GM23338 (cell line): ENCODE data around the gene GJB5. TPM values are rescaled to one million over a fixed set of nuclear protein-coding genes. Genes with fewer than 3 reads are reported as not detected.
"Not testable (repeated sequence)": the region's sequence is repeated elsewhere in the genome, so short reads cannot be mapped to it uniquely, and the experiment has no call there.

Source experiments
- ATAC-seq: fragments of 200-7000 bp; cut with Tn5 transposase; 3 replicates; pipeline ENCODE4 v1.9.1; 2020
- DNase-seq: peaks from one replicate; pipeline ENCODE4 v3.0.0-alpha.2; 2015; ENCODE audit warnings: low spot score
- H2AFZ ChIP-seq: fragments of 200-600 bp; sonication (generic); 2 replicates; pipeline ENCODE4 v1.8.0; 2016; ENCODE audit warnings: antibody characterized with exemption, mild to moderate bottlenecking, moderate library complexity
- H3F3A ChIP-seq: fragments of 200-600 bp; sonication (generic); replicated peaks from 2 replicates; pipeline ENCODE4 v1.8.0; 2017; ENCODE audit warnings: antibody characterized with exemption, mixed run types, low read depth
- H3K27ac ChIP-seq: fragments of 200-600 bp; sonication (generic); 2 replicates; pipeline ENCODE4 v1.6.1; 2016; ENCODE audit warnings: low read depth
- H3K27me3 ChIP-seq: fragments of 200-600 bp; sonication (generic); 2 replicates; pipeline ENCODE4 v1.8.0; 2016; ENCODE audit warnings: mild to moderate bottlenecking, mixed run types, moderate library complexity; ENCODE audit not compliant: insufficient read depth
- H3K36me3 ChIP-seq: fragments of 200-600 bp; sonication (generic); 2 replicates; pipeline ENCODE4 v1.8.0; 2016; ENCODE audit warnings: mild to moderate bottlenecking; ENCODE audit not compliant: insufficient read depth
- H3K4me1 ChIP-seq: fragments of 200-600 bp; sonication (generic); 2 replicates; pipeline ENCODE4 v1.8.0; 2016; ENCODE audit warnings: mild to moderate bottlenecking, moderate library complexity; ENCODE audit not compliant: insufficient read depth
- H3K4me2 ChIP-seq: fragments of 200-600 bp; sonication (generic); 2 replicates; pipeline ENCODE4 v1.7.1; 2017; ENCODE audit warnings: mixed run types
- H3K4me3 ChIP-seq: fragments of 200-600 bp; sonication (generic); 2 replicates; pipeline ENCODE4 v1.6.1; 2016; ENCODE audit warnings: mixed run types
- H3K79me2 ChIP-seq: fragments of 200-600 bp; sonication (generic); replicated peaks from 2 replicates; pipeline ENCODE4 v1.8.0; 2017; ENCODE audit warnings: mild to moderate bottlenecking; ENCODE audit not compliant: insufficient read depth
- H3K9me2 ChIP-seq: fragments of 200-600 bp; sonication (generic); 2 replicates; pipeline ENCODE4 v1.8.0; 2017; ENCODE audit not compliant: insufficient read depth
- H4K20me1 ChIP-seq: fragments of 200-600 bp; sonication (generic); replicated peaks from 2 replicates; pipeline ENCODE4 v1.8.0; 2017; ENCODE audit warnings: mild to moderate bottlenecking; ENCODE audit not compliant: insufficient read depth
- H3K27ac Mint-ChIP-seq: 2 replicates; pipeline ENCODE4 v1.8.0; 2020; ENCODE audit warnings: inconsistent platforms, mild to moderate bottlenecking, moderate library complexity, mixed read lengths
- H3K27me3 Mint-ChIP-seq: 3 replicates; pipeline ENCODE4 v1.8.0; 2022; ENCODE audit warnings: low read depth, mild to moderate bottlenecking, moderate library complexity, mixed read lengths, inconsistent platforms; ENCODE audit not compliant: insufficient read depth, poor library complexity
- H3K36me3 Mint-ChIP-seq: 3 replicates; pipeline ENCODE4 v1.8.0; 2021; ENCODE audit warnings: low read depth, mild to moderate bottlenecking, inconsistent platforms, moderate library complexity, mixed read lengths
- H3K4me1 Mint-ChIP-seq: 3 replicates; pipeline ENCODE4 v1.8.0; 2020; ENCODE audit warnings: mild to moderate bottlenecking, inconsistent platforms, mixed read lengths
- H3K4me3 Mint-ChIP-seq: 3 replicates; pipeline ENCODE4 v1.8.0; 2021; ENCODE audit warnings: moderate library complexity, mild to moderate bottlenecking, inconsistent platforms, mixed read lengths
- H3K9me3 Mint-ChIP-seq: 3 replicates; pipeline ENCODE4 v1.8.0; 2020; ENCODE audit warnings: moderate library complexity, mild to moderate bottlenecking, inconsistent platforms, mixed read lengths
- CREB1 ChIP-seq: fragments of 250-450 bp; sonication (Bioruptor Pico); IDR thresholded peaks from 2 replicates; pipeline ENCODE4 v1.5.0; 2020; ENCODE audit warnings: low read depth, mild to moderate bottlenecking, moderate library complexity
- CTCF ChIP-seq, 2 experiments: fragments of 200-600 bp in 1 of 2; sonication (generic) in 1 of 2; conservative IDR thresholded peaks; 2 replicates each; pipeline versions ENCODE4 v1.5.1 to v1.6.1; 2016 to 2017; ENCODE audit warnings: antibody characterized with exemption in 2 of 2, low read depth in 2 of 2, mild to moderate bottlenecking in 2 of 2, moderate library complexity in 1 of 2
- ETS1 ChIP-seq: IDR thresholded peaks from 2 replicates; pipeline ENCODE4 v1.6.1; 2016; ENCODE audit warnings: antibody characterized with exemption
- EZH2 ChIP-seq: fragments of 200-600 bp; sonication (generic); IDR thresholded peaks from one replicate; pipeline ENCODE4 v1.8.0; 2017; ENCODE audit warnings: antibody characterized with exemption, mild to moderate bottlenecking, low read depth; ENCODE audit not compliant: unreplicated experiment
- JUNB ChIP-seq: IDR thresholded peaks from one replicate; pipeline ENCODE4 v1.6.1; 2016; ENCODE audit warnings: antibody characterized with exemption; ENCODE audit not compliant: unreplicated experiment
- NANOG ChIP-seq: IDR thresholded peaks from 2 replicates; pipeline ENCODE4 v1.6.1; 2016; ENCODE audit warnings: antibody characterized with exemption, borderline replicate concordance
- REST ChIP-seq: IDR thresholded peaks from one replicate; pipeline ENCODE4 v1.6.1; 2018; ENCODE audit warnings: antibody characterized with exemption; ENCODE audit not compliant: unreplicated experiment
- STAT1 ChIP-seq: IDR thresholded peaks from one replicate; pipeline ENCODE4 v1.6.1; 2016; ENCODE audit warnings: antibody characterized with exemption; ENCODE audit not compliant: unreplicated experiment
- ZNF331 ChIP-seq: fragments of 250-450 bp; sonication (Bioruptor Pico); IDR thresholded peaks from 2 replicates; pipeline ENCODE4 v1.5.0; 2020; ENCODE audit warnings: low read depth, mild to moderate bottlenecking, moderate library complexity
- polyA plus RNA-seq: library from polyadenylated mRNA; unstranded; fragments of >200 nt; fragmentation: Nextera tagmentation; extraction: Ambion mirVana; gene quantifications from 2 replicates; pipeline ENCODE4 v1.2.1, GENCODE V29; 2016
- total RNA-seq: library from RNA; depleted of rRNA; stranded (reverse); fragments of >200 nt; shearing (Covaris generic); gene quantifications from 2 replicates; pipeline ENCODE4 v1.2.3, GENCODE V29; 2014

Gene GJB5
- total and polyA plus RNA-seq, 2 experiments from 2014 or later, result 1.4 TPM; not detected in 1

GRCh38 chr1:34736692-34737091 lies 18.2 kb upstream of the GJB5 start (continued):
- TF ChIP-seq CTCF (conservative IDR thresholded peaks at IDR 0.05; ENCODE audit: low read depth in 2 of 2), result no peak
- no peak for TF ChIP-seq JUNB
- TF ChIP-seq ETS1, result no peak
- no peak for TF ChIP-seq STAT1
- TF ChIP-seq CREB1, result no peak
- no peak for TF ChIP-seq NANOG
- no peak for TF ChIP-seq ZNF331
- TF ChIP-seq REST, result no peak

GRCh38 chr1:34737236-34737635 lies 17.6 kb upstream of the GJB5 start:
- H2AFZ ChIP-seq, result peak overlapping the region; percentile 59; the same call in 1 of the 2 replicates
- peaks cover 16% of the 10 kb centered on the region for H3K4me1 Mint-ChIP-seq
- H3K4me3 ChIP-seq, H4K20me1 ChIP-seq, H3K36me3 Mint-ChIP-seq, H3K4me3 Mint-ChIP-seq, H3K27ac Mint-ChIP-seq, H3K9me3 Mint-ChIP-seq, H3K27me3 Mint-ChIP-seq, H3F3A ChIP-seq, ATAC-seq, H3K4me1 ChIP-seq, H3K4me2 ChIP-seq, H3K79me2 ChIP-seq, H3K9me2 ChIP-seq, H3K27ac ChIP-seq, DNase-seq, H3K27me3 ChIP-seq, H3K36me3 ChIP-seq: not testable (repeated sequence)

- no peaks in the 10 kb centered on the region for H3K9me2 ChIP-seq
- Mint-ChIP-seq H3K27me3 (peaks cover 6% of the 10 kb centered on the region), H3K27ac (no peak overlapping the region), H3K9me3 (no peaks in the 10 kb centered on the region; the same call in 2 of the 3 replicates), H3K4me1 (peaks cover 16% of the 10 kb centered on the region), H3K4me3 (no peak overlapping the region), H3K36me3 (no peaks in the 10 kb centered on the region)
- DNase-seq (no peak), ATAC-seq (peak; percentile 7; the same call in 2 of the 3 replicates)
- no peaks in the 10 kb centered on the region for H3K27me3 ChIP-seq
- no peak overlapping the region for H3K4me2 ChIP-seq
- H3K4me3 ChIP-seq, result no peak overlapping the region
- H3K79me2 ChIP-seq, result no peaks in the 10 kb centered on the region
- no peaks in the 10 kb centered on the region; the same call in 1 of the 2 replicates for H3K4me1 ChIP-seq
- no peak overlapping the region for H2AFZ ChIP-seq
- no peaks in the 10 kb centered on the region for H4K20me1 ChIP-seq
- H3F3A ChIP-seq, result no peaks in the 10 kb centered on the region
- no peak overlapping the region for H3K27ac ChIP-seq
- H3K36me3 ChIP-seq, result no peaks in the 10 kb centered on the region
- TF ChIP-seq ETS1 (no peak), NANOG (no peak), EZH2 (no peak), JUNB (no peak), CREB1 (no peak)
Measured at GRCh38 chr1:34739613-34740012, 15.2 kb upstream of the GJB5 start.
